CD4-positive, alpha-beta T cell treated with Interleukin-10 for 1 hour (primary cell): ENCODE results near the gene CLCN3.
A peak's percentile ranks its signal among the peaks of the same experiment; 100 is the strongest.
"Not testable (repeated sequence)": the region's sequence is repeated elsewhere in the genome, so short reads cannot be mapped to it uniquely, and the experiment has no call there.

Source experiments
- DNase-seq: peaks from one replicate; pipeline ENCODE4 v3.0.0-alpha.2; 2020

CLCN3 gene

GRCh38 chr4:169619958-169620879 lies at the start of gene CLCN3:
Gene CLCN3, plus strand, starts transcription at chr4:169620578. Its CDS starts 15,351 bp downstream, at chr4:169635929.
- DNase-seq, result peak; percentile 92

GRCh38 chr4:169571012-169571411 lies 49.4 kb upstream of the CLCN3 start:
- not testable (repeated sequence) for DNase-seq

GRCh38 chr4:169571435-169571834 lies 48.9 kb upstream of the CLCN3 start:
- no peak for DNase-seq

GRCh38 chr4:169573889-169574288 lies 46.5 kb upstream of the CLCN3 start:
- DNase-seq, result no peak

GRCh38 chr4:169582203-169582602 lies 38.2 kb upstream of the CLCN3 start:
- DNase-seq, result no peak

- DNase-seq, result no peak
Measured at GRCh38 chr4:169582706-169583105, 37.7 kb upstream of the CLCN3 start.

GRCh38 chr4:169583563-169583962 lies 36.8 kb upstream of the CLCN3 start:
- DNase-seq, result no peak

GRCh38 chr4:169593050-169593560 lies 27.3 kb upstream of the CLCN3 start:
- DNase-seq, result no peak

- no peak for DNase-seq
Measured at GRCh38 chr4:169594560-169595195, 25.7 kb upstream of the CLCN3 start.

GRCh38 chr4:169601016-169601771 lies 19.2 kb upstream of the CLCN3 start:
- no peak for DNase-seq

GRCh38 chr4:169603312-169603711 lies 17.1 kb upstream of the CLCN3 start:
- DNase-seq, result no peak

- no peak for DNase-seq
Measured at GRCh38 chr4:169604131-169604900, 16.1 kb upstream of the CLCN3 start.

- no peak for DNase-seq
Measured at GRCh38 chr4:169604903-169605331, 15.5 kb upstream of the CLCN3 start.

- no peak for DNase-seq
Measured at GRCh38 chr4:169611157-169611556, 9.2 kb upstream of the CLCN3 start.

GRCh38 chr4:169611991-169612870 lies 8.1 kb upstream of the CLCN3 start, which contains the start of gene NEK1:
Gene NEK1, minus strand, starts transcription at chr4:169612583. Its CDS starts 9,953 bp downstream, at chr4:169602630.
- peak; percentile 89 for DNase-seq

- peak; percentile 80 for DNase-seq
Measured at GRCh38 chr4:169612871-169613859, 7.2 kb upstream of the CLCN3 start.

GRCh38 chr4:169615467-169616106 lies 4.8 kb upstream of the CLCN3 start:
- no peak for DNase-seq

- no peak for DNase-seq
Measured at GRCh38 chr4:169616846-169617245, 3.5 kb upstream of the CLCN3 start.

GRCh38 chr4:169617306-169617705 lies 3.1 kb upstream of the CLCN3 start:
- no peak for DNase-seq
